WTC11 (cell line): ENCODE data around the gene KDM5B. TPM values are rescaled to one million over a fixed set of nuclear protein-coding genes. Genes with fewer than 3 reads are reported as not detected.

Experiments used
- ATAC-seq: fragments of 200-7000 bp; cut with Tn5 transposase; 2 replicates; pipeline ENCODE4 v1.10.0; 2021; ENCODE audit warnings: mild to moderate bottlenecking, moderate library complexity
- CTCF ChIA-PET: fragments of 300-600 bp; sonication (Branson Sonifier 250); formaldehyde crosslinking; loops from one replicate; lab custom pipeline; 2021; ENCODE audit warnings: antibody characterized with exemption; lab: Charles Lee
- POLR2A ChIA-PET: fragments of 350-600 bp; sonication (Branson Sonifier 250); formaldehyde crosslinking; loops from one replicate; lab custom pipeline; 2021; ENCODE audit warnings: antibody characterized with exemption; lab: Charles Lee
- DNase-seq: peaks from one replicate; pipeline ENCODE4 v3.0.0; 2021; ENCODE audit warnings: low spot score
- H3K27ac Mint-ChIP-seq: 2 replicates; pipeline ENCODE4 v1.8.0; 2021; ENCODE audit warnings: mixed read lengths
- H3K27me3 Mint-ChIP-seq: 2 replicates; pipeline ENCODE4 v1.8.0; 2021; ENCODE audit warnings: low read depth, mild to moderate bottlenecking, moderate library complexity, mixed read lengths
- H3K36me3 Mint-ChIP-seq: 2 replicates; pipeline ENCODE4 v1.8.0; 2021; ENCODE audit warnings: mixed read lengths
- H3K4me1 Mint-ChIP-seq: 2 replicates; pipeline ENCODE4 v1.8.0; 2022; ENCODE audit warnings: mixed read lengths
- H3K4me3 Mint-ChIP-seq: 2 replicates; pipeline ENCODE4 v1.8.0; 2021; ENCODE audit warnings: mild to moderate bottlenecking, moderate library complexity, mixed read lengths
- H3K9me3 Mint-ChIP-seq: 2 replicates; pipeline ENCODE4 v1.8.0; 2021; ENCODE audit warnings: mixed read lengths
- CREB1 ChIP-seq: sonication (generic); formaldehyde crosslinking; IDR thresholded peaks from 2 replicates; pipeline ENCODE4 v1.8.0; 2023; ENCODE audit warnings: mild to moderate bottlenecking, missing genetic modification reagents
- IRF2 ChIP-seq: sonication (generic); formaldehyde crosslinking; IDR thresholded peaks from 2 replicates; pipeline ENCODE4 v1.8.0; 2022; ENCODE audit warnings: low read depth, missing genetic modification reagents, borderline replicate concordance
- JUN ChIP-seq: sonication (generic); formaldehyde crosslinking; IDR thresholded peaks from 2 replicates; pipeline ENCODE4 v1.8.0; 2023; ENCODE audit warnings: mild to moderate bottlenecking, missing genetic modification reagents
- KAT7 ChIP-seq: sonication (generic); formaldehyde crosslinking; IDR thresholded peaks from 2 replicates; pipeline ENCODE4 v1.8.1; 2023; ENCODE audit warnings: missing genetic modification reagents, mild to moderate bottlenecking, borderline replicate concordance
- SMAD4 ChIP-seq: sonication (generic); formaldehyde crosslinking; IDR thresholded peaks from 2 replicates; pipeline ENCODE4 v1.8.0; 2022; ENCODE audit warnings: mild to moderate bottlenecking, missing genetic modification reagents
- ZNF317 ChIP-seq: sonication (generic); formaldehyde crosslinking; IDR thresholded peaks from 2 replicates; pipeline ENCODE4 v1.8.1; 2023; ENCODE audit warnings: low read depth, mild to moderate bottlenecking, moderate library complexity, missing genetic modification reagents, borderline replicate concordance
- ZNF416 ChIP-seq: fragments of 250-450 bp; sonication (Bioruptor Pico); IDR thresholded peaks from 2 replicates; pipeline ENCODE4 v1.9.0; 2021; ENCODE audit warnings: mild to moderate bottlenecking, inconsistent platforms
- total RNA-seq: library from RNA; stranded (reverse); gene quantifications from 3 replicates; pipeline ENCODE4 v1.2.3, GENCODE V29; 2021
- TF ChIP-seq, protein P1 (sequence below): fragments of 250-450 bp; sonication (Bioruptor Pico); conservative IDR thresholded peaks from 2 replicates; pipeline ENCODE4 v1.9.0; 2021; ENCODE audit warnings: mild to moderate bottlenecking
- TF ChIP-seq, protein P2 (sequence below): sonication (generic); formaldehyde crosslinking; IDR thresholded peaks from 2 replicates; pipeline ENCODE4 v1.8.0; 2022; ENCODE audit warnings: mild to moderate bottlenecking, missing genetic modification reagents
- TF ChIP-seq, protein P3 (sequence below): fragments of 250-450 bp; sonication (Bioruptor Pico); IDR thresholded peaks from 2 replicates; pipeline ENCODE4 v1.9.0; 2021; ENCODE audit warnings: mild to moderate bottlenecking, borderline replicate concordance
- TF ChIP-seq, protein P4 (sequence below): sonication (generic); formaldehyde crosslinking; IDR thresholded peaks from 2 replicates; pipeline ENCODE4 v1.8.1; 2023; ENCODE audit warnings: mild to moderate bottlenecking, missing genetic modification reagents, borderline replicate concordance
- TF ChIP-seq, protein P5 (sequence below): fragments of 250-450 bp; sonication (Bioruptor Pico); IDR thresholded peaks from 2 replicates; pipeline ENCODE4 v1.9.0; 2021; ENCODE audit warnings: mild to moderate bottlenecking
- TF ChIP-seq, protein P6 (sequence below): sonication (generic); formaldehyde crosslinking; IDR thresholded peaks from 2 replicates; pipeline ENCODE4 v1.8.1; 2022; ENCODE audit warnings: missing genetic modification reagents, borderline replicate concordance
- TF ChIP-seq, protein P7 (sequence below): sonication (generic); formaldehyde crosslinking; IDR thresholded peaks from 2 replicates; pipeline ENCODE4 v1.8.0; 2023; ENCODE audit warnings: mild to moderate bottlenecking, missing genetic modification reagents
- TF ChIP-seq, protein P8 (sequence below): sonication (generic); formaldehyde crosslinking; IDR thresholded peaks from 2 replicates; pipeline ENCODE4 v1.8.1; 2023; ENCODE audit warnings: mild to moderate bottlenecking, missing genetic modification reagents, moderate library complexity

Gene KDM5B
- total RNA-seq, 1 experiment from 2014 or later = 222 TPM

DNA sequence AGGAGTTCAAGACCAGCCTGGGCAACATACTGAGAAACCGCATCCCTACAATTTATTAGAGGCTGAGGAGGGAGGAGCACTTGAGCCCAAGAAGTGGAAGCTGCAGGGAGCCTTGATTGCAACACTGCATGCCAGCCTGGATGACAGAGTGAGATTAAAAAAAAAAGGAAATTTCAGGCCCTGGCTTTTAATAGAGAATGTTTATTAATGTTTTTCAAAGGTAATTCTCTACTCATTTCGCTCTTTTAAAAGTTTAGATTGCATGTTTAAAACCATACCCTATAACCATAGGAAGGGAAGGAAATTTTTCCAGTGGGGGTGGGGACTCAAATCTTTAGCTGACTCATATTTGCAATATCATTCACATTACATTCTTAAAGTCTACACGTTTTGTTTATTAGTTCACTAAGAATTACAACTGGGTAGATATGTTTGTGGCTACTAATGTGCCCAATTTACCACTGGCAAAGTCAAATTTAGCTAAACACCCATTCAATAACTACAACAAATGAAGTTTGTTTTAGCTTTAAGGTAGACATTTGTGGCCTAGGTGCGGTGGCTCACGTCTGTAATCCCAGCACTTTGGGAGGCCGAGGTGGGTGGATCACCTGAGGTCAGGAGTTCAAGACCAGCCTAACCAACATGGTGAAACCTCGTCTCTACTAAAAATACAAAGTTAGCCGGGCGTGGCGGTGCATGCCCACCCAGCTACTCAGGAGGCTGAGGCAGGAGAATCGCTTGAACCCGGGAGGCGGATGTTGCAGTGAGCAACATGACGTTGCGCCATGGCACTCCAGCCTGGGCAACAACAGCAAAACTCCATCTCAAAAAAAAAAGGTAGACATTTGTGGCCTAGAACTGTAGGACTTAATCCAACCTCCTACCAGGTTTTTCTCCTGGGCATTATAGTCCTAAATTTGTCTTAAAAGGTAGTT lies 5.0 kb downstream of the KDM5B start:
- DNase-seq (no peak), ATAC-seq (no peak)
- ChIA-PET POLR2A (no interaction called here), CTCF (no interaction called here)
- Mint-ChIP-seq H3K27ac (peak overlapping the region; percentile 45; the same call in 1 of the 2 replicates), H3K4me3 (peak overlapping the region; percentile 36), H3K9me3 (no peaks in the 10 kb centered on the region), H3K27me3 (no peaks in the 10 kb centered on the region), H3K4me1 (peaks cover 62% of the 10 kb centered on the region), H3K36me3 (peaks cover 7% of the 10 kb centered on the region)
- TF ChIP-seq ZNF416 (CRISPR knock-in tag) = no peak
- TF ChIP-seq, protein P1, sequence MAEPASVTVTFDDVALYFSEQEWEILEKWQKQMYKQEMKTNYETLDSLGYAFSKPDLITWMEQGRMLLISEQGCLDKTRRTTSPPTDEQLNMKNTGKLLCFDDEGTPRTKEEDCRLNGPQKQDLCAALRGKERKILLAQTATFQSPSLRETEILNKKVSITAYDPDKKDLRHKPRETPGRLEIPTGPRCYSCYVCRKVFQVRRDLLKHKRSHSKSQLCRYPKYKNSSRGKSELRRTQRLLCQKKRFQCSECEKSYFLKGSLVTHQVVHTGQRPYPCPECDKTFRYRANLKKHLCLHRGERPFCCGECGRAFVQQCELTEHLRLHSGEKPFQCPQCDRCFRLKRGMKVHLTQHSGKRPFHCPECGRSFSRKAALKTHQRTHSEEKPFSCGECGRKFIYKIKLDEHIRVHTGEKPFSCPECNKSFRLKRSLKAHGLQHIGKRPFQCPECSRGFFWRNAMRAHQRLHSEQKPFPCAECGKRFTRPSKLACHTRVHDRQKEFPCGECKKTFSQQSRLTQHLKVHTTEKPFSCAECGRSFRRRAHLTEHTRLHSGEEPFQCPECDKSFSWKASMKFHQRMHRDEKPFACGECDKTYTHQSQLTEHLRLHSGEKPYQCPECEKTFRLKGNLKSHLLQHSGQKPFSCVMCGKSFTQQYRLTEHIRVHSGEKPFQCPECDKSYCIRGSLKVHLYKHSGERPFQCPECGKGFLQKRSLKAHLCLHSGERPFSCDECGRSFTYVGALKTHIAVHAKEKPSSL (CRISPR knock-in tag) = no peak
- TF ChIP-seq, protein P2, sequence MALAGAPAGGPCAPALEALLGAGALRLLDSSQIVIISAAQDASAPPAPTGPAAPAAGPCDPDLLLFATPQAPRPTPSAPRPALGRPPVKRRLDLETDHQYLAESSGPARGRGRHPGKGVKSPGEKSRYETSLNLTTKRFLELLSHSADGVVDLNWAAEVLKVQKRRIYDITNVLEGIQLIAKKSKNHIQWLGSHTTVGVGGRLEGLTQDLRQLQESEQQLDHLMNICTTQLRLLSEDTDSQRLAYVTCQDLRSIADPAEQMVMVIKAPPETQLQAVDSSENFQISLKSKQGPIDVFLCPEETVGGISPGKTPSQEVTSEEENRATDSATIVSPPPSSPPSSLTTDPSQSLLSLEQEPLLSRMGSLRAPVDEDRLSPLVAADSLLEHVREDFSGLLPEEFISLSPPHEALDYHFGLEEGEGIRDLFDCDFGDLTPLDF = no peak
- no peak for TF ChIP-seq JUN (CRISPR knock-in tag)
- no peak for TF ChIP-seq IRF2 (CRISPR knock-in tag)

DNA sequence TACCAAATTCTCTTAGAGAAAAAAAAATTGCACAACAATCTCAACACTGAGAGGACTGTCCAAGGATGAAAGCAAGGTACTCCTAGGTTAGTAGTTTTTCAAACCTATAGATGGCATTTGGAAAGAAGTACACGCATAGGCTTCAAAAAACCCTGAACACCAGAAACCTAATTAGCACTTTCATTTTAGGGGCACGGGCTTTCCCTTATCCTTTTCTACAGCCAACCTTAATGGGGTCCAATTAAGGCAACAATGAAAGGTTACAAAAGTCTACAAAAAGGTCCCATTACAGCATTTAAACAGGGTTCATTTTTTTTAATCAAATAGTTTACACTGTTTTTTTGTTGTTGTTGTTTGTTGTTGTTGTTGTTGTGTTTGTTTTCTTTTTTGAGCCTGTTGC lies 6.2 kb downstream of the KDM5B start:
- peaks cover 71% of the 10 kb centered on the region for H3K4me1 Mint-ChIP-seq
- no peak overlapping the region for H3K4me3 Mint-ChIP-seq
- CTCF ChIA-PET = no interaction called here
- POLR2A ChIA-PET = no interaction called here
- ATAC-seq (no peak), DNase-seq (no peak)
- H3K27me3 Mint-ChIP-seq = no peaks in the 10 kb centered on the region
- peaks cover 7% of the 10 kb centered on the region for H3K36me3 Mint-ChIP-seq
- no peaks in the 10 kb centered on the region for H3K9me3 Mint-ChIP-seq
- no peak overlapping the region for H3K27ac Mint-ChIP-seq
- TF ChIP-seq, protein P3, sequence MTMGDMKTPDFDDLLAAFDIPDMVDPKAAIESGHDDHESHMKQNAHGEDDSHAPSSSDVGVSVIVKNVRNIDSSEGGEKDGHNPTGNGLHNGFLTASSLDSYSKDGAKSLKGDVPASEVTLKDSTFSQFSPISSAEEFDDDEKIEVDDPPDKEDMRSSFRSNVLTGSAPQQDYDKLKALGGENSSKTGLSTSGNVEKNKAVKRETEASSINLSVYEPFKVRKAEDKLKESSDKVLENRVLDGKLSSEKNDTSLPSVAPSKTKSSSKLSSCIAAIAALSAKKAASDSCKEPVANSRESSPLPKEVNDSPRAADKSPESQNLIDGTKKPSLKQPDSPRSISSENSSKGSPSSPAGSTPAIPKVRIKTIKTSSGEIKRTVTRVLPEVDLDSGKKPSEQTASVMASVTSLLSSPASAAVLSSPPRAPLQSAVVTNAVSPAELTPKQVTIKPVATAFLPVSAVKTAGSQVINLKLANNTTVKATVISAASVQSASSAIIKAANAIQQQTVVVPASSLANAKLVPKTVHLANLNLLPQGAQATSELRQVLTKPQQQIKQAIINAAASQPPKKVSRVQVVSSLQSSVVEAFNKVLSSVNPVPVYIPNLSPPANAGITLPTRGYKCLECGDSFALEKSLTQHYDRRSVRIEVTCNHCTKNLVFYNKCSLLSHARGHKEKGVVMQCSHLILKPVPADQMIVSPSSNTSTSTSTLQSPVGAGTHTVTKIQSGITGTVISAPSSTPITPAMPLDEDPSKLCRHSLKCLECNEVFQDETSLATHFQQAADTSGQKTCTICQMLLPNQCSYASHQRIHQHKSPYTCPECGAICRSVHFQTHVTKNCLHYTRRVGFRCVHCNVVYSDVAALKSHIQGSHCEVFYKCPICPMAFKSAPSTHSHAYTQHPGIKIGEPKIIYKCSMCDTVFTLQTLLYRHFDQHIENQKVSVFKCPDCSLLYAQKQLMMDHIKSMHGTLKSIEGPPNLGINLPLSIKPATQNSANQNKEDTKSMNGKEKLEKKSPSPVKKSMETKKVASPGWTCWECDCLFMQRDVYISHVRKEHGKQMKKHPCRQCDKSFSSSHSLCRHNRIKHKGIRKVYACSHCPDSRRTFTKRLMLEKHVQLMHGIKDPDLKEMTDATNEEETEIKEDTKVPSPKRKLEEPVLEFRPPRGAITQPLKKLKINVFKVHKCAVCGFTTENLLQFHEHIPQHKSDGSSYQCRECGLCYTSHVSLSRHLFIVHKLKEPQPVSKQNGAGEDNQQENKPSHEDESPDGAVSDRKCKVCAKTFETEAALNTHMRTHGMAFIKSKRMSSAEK (CRISPR knock-in tag) = no peak
- TF ChIP-seq, protein P4, sequence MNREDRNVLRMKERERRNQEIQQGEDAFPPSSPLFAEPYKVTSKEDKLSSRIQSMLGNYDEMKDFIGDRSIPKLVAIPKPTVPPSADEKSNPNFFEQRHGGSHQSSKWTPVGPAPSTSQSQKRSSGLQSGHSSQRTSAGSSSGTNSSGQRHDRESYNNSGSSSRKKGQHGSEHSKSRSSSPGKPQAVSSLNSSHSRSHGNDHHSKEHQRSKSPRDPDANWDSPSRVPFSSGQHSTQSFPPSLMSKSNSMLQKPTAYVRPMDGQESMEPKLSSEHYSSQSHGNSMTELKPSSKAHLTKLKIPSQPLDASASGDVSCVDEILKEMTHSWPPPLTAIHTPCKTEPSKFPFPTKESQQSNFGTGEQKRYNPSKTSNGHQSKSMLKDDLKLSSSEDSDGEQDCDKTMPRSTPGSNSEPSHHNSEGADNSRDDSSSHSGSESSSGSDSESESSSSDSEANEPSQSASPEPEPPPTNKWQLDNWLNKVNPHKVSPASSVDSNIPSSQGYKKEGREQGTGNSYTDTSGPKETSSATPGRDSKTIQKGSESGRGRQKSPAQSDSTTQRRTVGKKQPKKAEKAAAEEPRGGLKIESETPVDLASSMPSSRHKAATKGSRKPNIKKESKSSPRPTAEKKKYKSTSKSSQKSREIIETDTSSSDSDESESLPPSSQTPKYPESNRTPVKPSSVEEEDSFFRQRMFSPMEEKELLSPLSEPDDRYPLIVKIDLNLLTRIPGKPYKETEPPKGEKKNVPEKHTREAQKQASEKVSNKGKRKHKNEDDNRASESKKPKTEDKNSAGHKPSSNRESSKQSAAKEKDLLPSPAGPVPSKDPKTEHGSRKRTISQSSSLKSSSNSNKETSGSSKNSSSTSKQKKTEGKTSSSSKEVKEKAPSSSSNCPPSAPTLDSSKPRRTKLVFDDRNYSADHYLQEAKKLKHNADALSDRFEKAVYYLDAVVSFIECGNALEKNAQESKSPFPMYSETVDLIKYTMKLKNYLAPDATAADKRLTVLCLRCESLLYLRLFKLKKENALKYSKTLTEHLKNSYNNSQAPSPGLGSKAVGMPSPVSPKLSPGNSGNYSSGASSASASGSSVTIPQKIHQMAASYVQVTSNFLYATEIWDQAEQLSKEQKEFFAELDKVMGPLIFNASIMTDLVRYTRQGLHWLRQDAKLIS = no peak
- TF ChIP-seq CREB1 (CRISPR knock-in tag) (no peak), SMAD4 (CRISPR knock-in tag) (no peak), ZNF317 (CRISPR knock-in tag) (no peak), KAT7 (CRISPR knock-in tag) (no peak)
- TF ChIP-seq, protein P5, sequence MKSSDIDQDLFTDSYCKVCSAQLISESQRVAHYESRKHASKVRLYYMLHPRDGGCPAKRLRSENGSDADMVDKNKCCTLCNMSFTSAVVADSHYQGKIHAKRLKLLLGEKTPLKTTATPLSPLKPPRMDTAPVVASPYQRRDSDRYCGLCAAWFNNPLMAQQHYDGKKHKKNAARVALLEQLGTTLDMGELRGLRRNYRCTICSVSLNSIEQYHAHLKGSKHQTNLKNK (CRISPR knock-in tag) = no peak
- TF ChIP-seq, protein P6, sequence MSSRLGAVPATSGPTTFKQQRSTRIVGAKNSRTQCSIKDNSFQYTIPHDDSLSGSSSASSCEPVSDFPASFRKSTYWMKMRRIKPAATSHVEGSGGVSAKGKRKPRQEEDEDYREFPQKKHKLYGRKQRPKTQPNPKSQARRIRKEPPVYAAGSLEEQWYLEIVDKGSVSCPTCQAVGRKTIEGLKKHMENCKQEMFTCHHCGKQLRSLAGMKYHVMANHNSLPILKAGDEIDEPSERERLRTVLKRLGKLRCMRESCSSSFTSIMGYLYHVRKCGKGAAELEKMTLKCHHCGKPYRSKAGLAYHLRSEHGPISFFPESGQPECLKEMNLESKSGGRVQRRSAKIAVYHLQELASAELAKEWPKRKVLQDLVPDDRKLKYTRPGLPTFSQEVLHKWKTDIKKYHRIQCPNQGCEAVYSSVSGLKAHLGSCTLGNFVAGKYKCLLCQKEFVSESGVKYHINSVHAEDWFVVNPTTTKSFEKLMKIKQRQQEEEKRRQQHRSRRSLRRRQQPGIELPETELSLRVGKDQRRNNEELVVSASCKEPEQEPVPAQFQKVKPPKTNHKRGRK (CRISPR knock-in tag) = no peak
- TF ChIP-seq, protein P7, sequence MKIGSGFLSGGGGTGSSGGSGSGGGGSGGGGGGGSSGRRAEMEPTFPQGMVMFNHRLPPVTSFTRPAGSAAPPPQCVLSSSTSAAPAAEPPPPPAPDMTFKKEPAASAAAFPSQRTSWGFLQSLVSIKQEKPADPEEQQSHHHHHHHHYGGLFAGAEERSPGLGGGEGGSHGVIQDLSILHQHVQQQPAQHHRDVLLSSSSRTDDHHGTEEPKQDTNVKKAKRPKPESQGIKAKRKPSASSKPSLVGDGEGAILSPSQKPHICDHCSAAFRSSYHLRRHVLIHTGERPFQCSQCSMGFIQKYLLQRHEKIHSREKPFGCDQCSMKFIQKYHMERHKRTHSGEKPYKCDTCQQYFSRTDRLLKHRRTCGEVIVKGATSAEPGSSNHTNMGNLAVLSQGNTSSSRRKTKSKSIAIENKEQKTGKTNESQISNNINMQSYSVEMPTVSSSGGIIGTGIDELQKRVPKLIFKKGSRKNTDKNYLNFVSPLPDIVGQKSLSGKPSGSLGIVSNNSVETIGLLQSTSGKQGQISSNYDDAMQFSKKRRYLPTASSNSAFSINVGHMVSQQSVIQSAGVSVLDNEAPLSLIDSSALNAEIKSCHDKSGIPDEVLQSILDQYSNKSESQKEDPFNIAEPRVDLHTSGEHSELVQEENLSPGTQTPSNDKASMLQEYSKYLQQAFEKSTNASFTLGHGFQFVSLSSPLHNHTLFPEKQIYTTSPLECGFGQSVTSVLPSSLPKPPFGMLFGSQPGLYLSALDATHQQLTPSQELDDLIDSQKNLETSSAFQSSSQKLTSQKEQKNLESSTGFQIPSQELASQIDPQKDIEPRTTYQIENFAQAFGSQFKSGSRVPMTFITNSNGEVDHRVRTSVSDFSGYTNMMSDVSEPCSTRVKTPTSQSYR (CRISPR knock-in tag) = no peak
- TF ChIP-seq, protein P8, sequence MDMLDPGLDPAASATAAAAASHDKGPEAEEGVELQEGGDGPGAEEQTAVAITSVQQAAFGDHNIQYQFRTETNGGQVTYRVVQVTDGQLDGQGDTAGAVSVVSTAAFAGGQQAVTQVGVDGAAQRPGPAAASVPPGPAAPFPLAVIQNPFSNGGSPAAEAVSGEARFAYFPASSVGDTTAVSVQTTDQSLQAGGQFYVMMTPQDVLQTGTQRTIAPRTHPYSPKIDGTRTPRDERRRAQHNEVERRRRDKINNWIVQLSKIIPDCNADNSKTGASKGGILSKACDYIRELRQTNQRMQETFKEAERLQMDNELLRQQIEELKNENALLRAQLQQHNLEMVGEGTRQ (CRISPR knock-in tag) = no peak
